Hepatocyte (in vitro differentiated cells): ENCODE data around the gene DRC1.

Experiments
- CTCF ChIP-seq: fragments of 200-600 bp; sonication (generic); IDR thresholded peaks from 2 replicates; pipeline ENCODE4 v1.5.1; 2016; ENCODE audit warnings: antibody characterized with exemption, mild to moderate bottlenecking; ENCODE audit not compliant: poor library complexity
- EZH2 ChIP-seq: fragments of 200-600 bp; sonication (generic); IDR thresholded peaks from 2 replicates; pipeline ENCODE4 v1.6.1; 2016; ENCODE audit warnings: antibody characterized with exemption, mild to moderate bottlenecking, borderline replicate concordance

GRCh38 chr2:26384183-26384582 lies 17.5 kb upstream of the DRC1 start:
- TF ChIP-seq CTCF (no peak), EZH2 (no peak)
